ENCODE results near the gene AVEN. TPM values are rescaled to one million over a fixed set of nuclear protein-coding genes. Genes with fewer than 3 reads are reported as not detected.
A peak's percentile ranks its signal among the peaks of the same experiment; 100 is the strongest.

The AVEN gene
- polyA plus RNA-seq, 3 donors: 2.3 to 4.8 (median 3.4) TPM

GRCh38 chr15:33963831-33964664 lies 75.0 kb downstream of the AVEN start:
- no peaks in the 10 kb centered on the region for H4K20me1 ChIP-seq (ENCODE audit: insufficient read depth, low read length)
- DNase-seq: no peak
- no peak overlapping the region for H2AFZ ChIP-seq (ENCODE audit: insufficient read depth, low read depth, low read length, poor library complexity, severe bottlenecking)
- 94% methylated on average over 2 of the region's 8 CpGs for WGBS (ENCODE audit: insufficient coverage)
- no peak overlapping the region for H3K4me3 ChIP-seq (replicated peaks in 1 of 3; ENCODE audit: low read depth in 2 of 3, low read length in 3 of 3)
- H3K36me3 ChIP-seq (replicated peaks in 1 of 2; ENCODE audit: control insufficient read depth in 1 of 2, insufficient read depth in 2 of 2, low read length in 2 of 2): no peaks in the 10 kb centered on the region
- Mint-ChIP-seq H3K36me3 (no peaks in the 10 kb centered on the region), H3K9me3 (no peaks in the 10 kb centered on the region), H3K4me3 (no peak overlapping the region), H3K27ac (no peak overlapping the region), H3K4me1 (peaks cover 4% of the 10 kb centered on the region), H3K27me3 (ENCODE audit: low read depth in 3 of 3) (no peaks in the 10 kb centered on the region)
- intact Hi-C loops (cut with micrococcal nuclease): no loop called here
- H3K4me1 ChIP-seq (ENCODE audit: control insufficient read depth in 1 of 2, insufficient read depth in 2 of 2, low read length in 2 of 2): no peaks in the 10 kb centered on the region
- no peak overlapping the region for H3K4me2 ChIP-seq (replicated peaks; ENCODE audit: extremely low read depth, low read length, poor library complexity, severe bottlenecking)
- H3K27ac ChIP-seq (ENCODE audit: low read depth in 1 of 2, low read length in 2 of 2): no peak overlapping the region
- no peak overlapping the region for H3K9ac ChIP-seq (ENCODE audit: insufficient read depth, low read length, poor library complexity, severe bottlenecking)
- peak; percentile 10 for TF ChIP-seq CTCF (IDR thresholded peaks at IDR 0.05)
- no peaks in the 10 kb centered on the region for H3K27me3 ChIP-seq (ENCODE audit: control insufficient read depth in 2 of 2, insufficient read depth in 2 of 2, low read length in 2 of 2)
- no peaks in the 10 kb centered on the region for H3K79me2 ChIP-seq (ENCODE audit: insufficient read depth, low read length)
- H3K9me3 ChIP-seq (replicated peaks in 1 of 2; ENCODE audit: control insufficient read depth in 1 of 2, insufficient read depth in 1 of 2, low read length in 2 of 2): no peaks in the 10 kb centered on the region

- Histone ChIP-seq H3K4me2 (replicated peaks; ENCODE audit: extremely low read depth, low read length, poor library complexity, severe bottlenecking) (no peak overlapping the region), H3K27ac (ENCODE audit: low read depth in 1 of 2, low read length in 2 of 2) (no peak overlapping the region), H3K9me3 (replicated peaks in 1 of 2; ENCODE audit: control insufficient read depth in 1 of 2, insufficient read depth in 1 of 2, low read length in 2 of 2) (no peaks in the 10 kb centered on the region), H3K4me1 (ENCODE audit: control insufficient read depth in 1 of 2, insufficient read depth in 2 of 2, low read length in 2 of 2) (no peaks in the 10 kb centered on the region), H2AFZ (ENCODE audit: insufficient read depth, low read depth, low read length, poor library complexity, severe bottlenecking) (no peak overlapping the region), H3K27me3 (ENCODE audit: control insufficient read depth in 2 of 2, insufficient read depth in 2 of 2, low read length in 2 of 2) (no peaks in the 10 kb centered on the region), H3K9ac (ENCODE audit: insufficient read depth, low read length, poor library complexity, severe bottlenecking) (no peak overlapping the region), H3K4me3 (replicated peaks in 1 of 3; ENCODE audit: low read depth in 2 of 3, low read length in 3 of 3) (no peak overlapping the region), H4K20me1 (ENCODE audit: insufficient read depth, low read length) (no peaks in the 10 kb centered on the region), H3K36me3 (replicated peaks in 1 of 2; ENCODE audit: control insufficient read depth in 1 of 2, insufficient read depth in 2 of 2, low read length in 2 of 2) (no peaks in the 10 kb centered on the region), H3K79me2 (ENCODE audit: insufficient read depth, low read length) (no peaks in the 10 kb centered on the region)
- no peak for DNase-seq
- no peaks in the 10 kb centered on the region for H3K9me3 Mint-ChIP-seq
- no peak for TF ChIP-seq CTCF (IDR thresholded peaks at IDR 0.05)
- no peak overlapping the region for H3K4me3 Mint-ChIP-seq
- H3K36me3 Mint-ChIP-seq: no peaks in the 10 kb centered on the region
- H3K27ac Mint-ChIP-seq: no peak overlapping the region
- intact Hi-C loops (cut with micrococcal nuclease): no loop called here
- H3K27me3 Mint-ChIP-seq (ENCODE audit: low read depth in 3 of 3): peaks cover 0 to 3% (median 0%) of the 10 kb centered on the region in 3 donors
- no CpG with 5 or more reads among the region's 3 CpGs for WGBS (ENCODE audit: insufficient coverage)
- peaks cover 4% of the 10 kb centered on the region for H3K4me1 Mint-ChIP-seq
Observed at GRCh38 chr15:33960549-33960935, 78.5 kb downstream of the AVEN start.
